ENCODE data around the gene CFLAR. TPM values are rescaled to one million over a fixed set of nuclear protein-coding genes. Genes with fewer than 3 reads are reported as not detected.

CFLAR gene
- total RNA-seq, 1 experiment from 2014 or later: 7.6 TPM

- Histone ChIP-seq H4K91ac (ENCODE audit: insufficient read length, low read depth, low read length) (no peak overlapping the region), H3K9ac (ENCODE audit: extremely low read depth, insufficient read length, low read length) (no peak overlapping the region), H4K8ac (replicated peaks; ENCODE audit: insufficient read length, low read depth, low read length) (no peak overlapping the region), H3K56ac (ENCODE audit: insufficient read length, low read depth, low read length) (no peak overlapping the region), H3K18ac (ENCODE audit: insufficient read length, low read depth, low read length) (no peak overlapping the region), H2BK15ac (ENCODE audit: low read depth, low read length) (no peak overlapping the region), H4K20me1 (ENCODE audit: control insufficient read depth, insufficient read depth, insufficient read length) (no peaks in the 10 kb centered on the region), H2BK5ac (ENCODE audit: insufficient read length, low read length) (no peak overlapping the region), H2BK20ac (ENCODE audit: low read depth, low read length, poor library complexity, severe bottlenecking) (no peak overlapping the region), H3K4me1 (ENCODE audit: insufficient read depth, low read length) (no peaks in the 10 kb centered on the region), H3K9me3 (ENCODE audit: control insufficient read depth, low read depth, low read length) (no peaks in the 10 kb centered on the region), H3K23me2 (ENCODE audit: insufficient read length, low read depth, low read length, poor library complexity, severe bottlenecking) (no peaks in the 10 kb centered on the region), H3K27ac (ENCODE audit: insufficient read length, low read depth, low read length) (no peak overlapping the region), H3K79me2 (ENCODE audit: insufficient read depth, low read length) (no peaks in the 10 kb centered on the region), H2BK120ac (ENCODE audit: low read depth, low read length, poor library complexity, severe bottlenecking) (no peak overlapping the region), H2AK5ac (ENCODE audit: insufficient read length, low read length) (no peak overlapping the region), H2AFZ (ENCODE audit: low read length) (no peak overlapping the region), H3T11ph (ENCODE audit: low read length) (no peak overlapping the region), H3K23ac (ENCODE audit: insufficient read length, low read depth, low read length) (no peak overlapping the region), H3K14ac (ENCODE audit: insufficient read depth, low read length) (no peak overlapping the region), H3K79me1 (ENCODE audit: insufficient read depth, low read depth, low read length, poor library complexity, severe bottlenecking) (no peaks in the 10 kb centered on the region), H3K4me2 (ENCODE audit: insufficient read depth, insufficient read length, low read length) (no peak overlapping the region), H4K5ac (ENCODE audit: insufficient read length, low read depth, low read length) (no peak overlapping the region), H3K4ac (ENCODE audit: low read depth, low read length) (no peak overlapping the region), H2BK12ac (ENCODE audit: insufficient read length, low read depth, low read length) (no peak overlapping the region), H3K27me3 (ENCODE audit: insufficient read depth, low read length) (no peaks in the 10 kb centered on the region)
- no peak for TF ChIP-seq CTCF (conservative IDR thresholded peaks at IDR 0.05)
- DNase-seq: no peak
- H3K36me3 Mint-ChIP-seq (ENCODE audit: insufficient read depth in 1 of 3, low read depth in 3 of 3): peaks cover 0 to 4% (median 0%) of the 10 kb centered on the region in 3 experiments; a peak in 1 of 7 replicates
- H3K27me3 Mint-ChIP-seq (ENCODE audit: low read depth): no peaks in the 10 kb centered on the region
- H3K4me3 Mint-ChIP-seq: no peak overlapping the region
- no peak overlapping the region for H3K27ac Mint-ChIP-seq
- peaks cover 4 to 8% of the 10 kb centered on the region in 2 experiments; a peak in 3 of 4 replicates for H3K4me1 Mint-ChIP-seq
- WGBS (ENCODE audit: extremely low coverage, insufficient read length, low lambda C conversion rate): no CpG with 5 or more reads among the region's 3 CpGs
- H3K9me3 Mint-ChIP-seq: no peaks in the 10 kb centered on the region
These were observed 4.9 kb upstream of the CFLAR start for GRCh38 chr2:201111096-201111495.

Measured in H9 (cell line).